ENCODE results near the gene TOX2.

The TOX2 gene, protein sequence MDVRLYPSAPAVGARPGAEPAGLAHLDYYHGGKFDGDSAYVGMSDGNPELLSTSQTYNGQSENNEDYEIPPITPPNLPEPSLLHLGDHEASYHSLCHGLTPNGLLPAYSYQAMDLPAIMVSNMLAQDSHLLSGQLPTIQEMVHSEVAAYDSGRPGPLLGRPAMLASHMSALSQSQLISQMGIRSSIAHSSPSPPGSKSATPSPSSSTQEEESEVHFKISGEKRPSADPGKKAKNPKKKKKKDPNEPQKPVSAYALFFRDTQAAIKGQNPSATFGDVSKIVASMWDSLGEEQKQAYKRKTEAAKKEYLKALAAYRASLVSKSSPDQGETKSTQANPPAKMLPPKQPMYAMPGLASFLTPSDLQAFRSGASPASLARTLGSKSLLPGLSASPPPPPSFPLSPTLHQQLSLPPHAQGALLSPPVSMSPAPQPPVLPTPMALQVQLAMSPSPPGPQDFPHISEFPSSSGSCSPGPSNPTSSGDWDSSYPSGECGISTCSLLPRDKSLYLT

DNA sequence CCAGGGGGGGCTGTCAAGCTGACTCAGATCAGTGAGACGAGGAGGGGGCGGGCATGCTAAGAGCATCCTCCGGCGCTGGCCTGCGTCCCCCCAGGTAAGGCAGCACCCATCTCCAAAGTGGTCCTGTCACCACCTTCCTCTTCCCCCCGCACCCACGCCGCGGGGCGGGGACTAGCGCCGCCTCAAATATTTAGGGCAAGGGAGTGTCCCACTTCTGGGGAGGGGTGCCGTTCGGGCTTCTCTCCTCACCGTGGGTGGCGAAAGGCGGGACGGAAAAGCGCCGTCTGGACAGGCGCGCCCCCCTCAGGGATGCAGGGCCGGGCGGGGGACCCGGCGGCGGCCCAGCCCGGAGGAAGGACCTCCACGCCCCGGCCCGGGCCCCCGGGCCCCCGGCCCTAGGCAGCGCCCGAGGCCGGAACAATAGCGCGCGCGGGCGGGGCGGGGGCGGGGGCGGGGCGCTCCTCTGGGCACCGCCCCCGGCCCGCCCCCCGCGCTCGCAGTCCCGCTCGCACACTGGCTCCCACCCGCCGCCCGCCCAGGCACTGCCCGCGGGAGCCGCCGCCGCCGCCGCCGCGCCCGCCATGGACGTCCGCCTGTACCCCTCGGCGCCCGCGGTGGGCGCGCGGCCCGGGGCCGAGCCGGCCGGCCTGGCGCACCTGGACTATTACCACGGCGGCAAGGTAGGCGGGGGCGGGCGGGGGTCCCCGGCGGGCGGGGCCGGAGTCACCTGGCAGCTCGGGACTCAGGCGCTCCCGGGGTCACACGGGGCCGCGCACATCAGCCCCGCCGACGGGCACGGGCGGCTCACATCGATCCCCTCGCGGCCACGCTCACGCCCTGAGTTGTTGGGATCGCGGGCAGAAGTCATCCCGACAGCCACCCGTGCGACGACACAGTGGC, at the start of gene TOX2:
Gene TOX2 (plus strand): TSS at position 542 of the 900 bp plus-strand sequence. CDS start 40 bp downstream, at position 582.
- no peak for DNase-seq (ENCODE audit: low read depth, low spot score)

DNA sequence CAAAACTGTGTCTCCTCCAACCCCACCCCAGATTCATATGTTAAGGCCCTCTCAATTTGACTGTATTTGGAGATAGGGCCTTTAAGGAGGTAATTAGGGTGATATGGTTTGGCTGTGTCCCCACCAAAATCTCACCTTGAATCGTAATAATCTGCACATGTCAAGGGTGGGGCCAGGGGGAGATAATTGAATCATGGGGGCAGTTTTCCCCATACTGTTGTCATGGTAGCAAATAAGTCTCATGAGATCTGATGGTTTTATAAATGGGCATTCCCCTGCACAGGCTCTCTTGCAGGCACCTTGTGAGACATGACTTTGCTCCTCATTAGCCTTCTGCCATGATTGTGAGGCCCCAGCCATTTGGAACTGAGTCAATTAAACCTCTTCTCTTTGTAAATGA, 46.6 kb upstream of the TOX2 start:
- no peak for DNase-seq (ENCODE audit: low read depth, low spot score)

GRCh38 chr20:43870484-43870883, 44.2 kb upstream of the TOX2 start:
- no peak for DNase-seq (ENCODE audit: low read depth, low spot score)

- DNase-seq (ENCODE audit: low read depth, low spot score): no peak
Measured at GRCh38 chr20:43878776-43879175, 35.9 kb upstream of the TOX2 start.

DNA sequence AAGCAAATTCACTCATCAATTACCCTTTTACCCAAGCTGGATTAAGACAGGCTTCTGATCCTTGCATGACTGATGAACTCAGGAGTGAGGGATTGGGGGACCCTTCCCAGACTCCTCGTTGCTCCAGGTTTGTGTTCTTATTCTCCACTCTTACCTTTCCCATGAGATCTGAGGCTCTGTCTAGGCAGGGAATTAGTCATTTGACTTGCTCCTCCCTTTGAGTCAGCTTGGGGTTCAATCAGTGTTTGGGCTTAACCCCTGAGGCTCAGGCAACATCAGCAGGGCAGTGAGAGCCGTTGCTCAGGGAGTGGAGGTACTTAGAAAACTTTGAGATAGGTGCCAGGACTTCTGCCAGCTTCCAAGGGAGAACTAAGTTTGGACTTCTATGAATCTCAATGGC, 20.7 kb upstream of the TOX2 start:
- DNase-seq (ENCODE audit: low read depth, low spot score): no peak

- DNase-seq (ENCODE audit: low read depth, low spot score): peak; percentile 42
Measured at GRCh38 chr20:43894491-43894890, 20.2 kb upstream of the TOX2 start.

DNA sequence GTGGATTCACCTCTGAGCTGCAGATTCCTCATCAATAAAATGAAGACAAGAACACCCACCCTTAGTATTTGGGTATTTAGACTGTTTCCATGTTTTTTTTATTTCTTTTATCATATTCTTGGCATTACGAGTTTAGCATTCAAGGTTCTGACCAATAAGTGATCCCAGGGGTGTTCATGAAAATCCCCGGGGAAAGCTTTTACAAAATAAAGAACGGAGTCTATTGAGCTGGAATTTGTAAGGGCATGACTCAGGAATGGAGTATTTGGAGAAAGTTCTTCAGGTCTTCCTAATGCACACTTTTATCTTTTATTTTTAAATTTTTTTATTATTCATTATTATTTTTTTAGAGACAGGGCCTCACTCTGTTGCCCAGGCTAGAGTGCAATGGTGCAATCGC, 19.4 kb upstream of the TOX2 start:
- no peak for DNase-seq (ENCODE audit: low read depth, low spot score)

DNA sequence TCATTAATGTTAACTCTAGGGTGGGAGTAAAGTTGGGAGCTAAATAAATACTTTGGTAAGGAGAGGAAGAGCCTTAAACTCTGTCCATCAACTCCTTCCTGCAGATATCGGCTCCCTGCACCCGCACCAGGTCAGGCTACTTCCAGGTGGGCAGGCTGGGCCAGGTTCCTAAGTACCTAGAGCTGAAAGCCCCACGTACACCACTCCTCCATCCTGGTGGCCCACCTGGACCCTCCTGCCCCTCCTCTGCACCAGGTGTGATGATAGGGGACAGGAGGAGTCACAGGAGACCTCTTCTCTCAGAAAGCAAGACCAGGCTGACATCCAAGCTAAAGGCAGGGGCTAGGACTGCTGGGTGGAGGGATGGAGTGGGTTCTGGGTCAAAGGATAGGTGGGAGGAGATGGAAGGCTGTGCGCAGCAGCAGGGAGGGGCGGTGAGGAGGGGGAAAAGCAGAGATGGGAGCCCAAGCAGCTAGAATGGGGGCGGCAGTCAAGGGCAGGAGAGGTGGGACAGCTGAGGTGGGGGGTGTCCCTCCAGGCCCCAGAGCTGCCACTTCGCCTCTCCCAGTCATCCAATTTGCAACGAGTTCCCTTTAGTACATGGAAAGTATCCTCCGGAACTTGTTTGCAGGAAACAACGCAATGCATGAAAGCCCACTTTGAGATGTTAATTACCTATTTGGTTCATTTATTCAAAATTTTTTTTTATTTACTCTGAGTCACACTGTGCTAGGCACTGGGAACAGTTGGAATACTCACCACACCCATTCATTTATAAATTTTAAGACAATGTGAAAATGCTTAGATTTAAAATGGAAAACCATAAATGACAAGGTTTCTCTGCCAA, 15.2 kb upstream of the TOX2 start:
- DNase-seq (ENCODE audit: low read depth, low spot score): no peak

DNA sequence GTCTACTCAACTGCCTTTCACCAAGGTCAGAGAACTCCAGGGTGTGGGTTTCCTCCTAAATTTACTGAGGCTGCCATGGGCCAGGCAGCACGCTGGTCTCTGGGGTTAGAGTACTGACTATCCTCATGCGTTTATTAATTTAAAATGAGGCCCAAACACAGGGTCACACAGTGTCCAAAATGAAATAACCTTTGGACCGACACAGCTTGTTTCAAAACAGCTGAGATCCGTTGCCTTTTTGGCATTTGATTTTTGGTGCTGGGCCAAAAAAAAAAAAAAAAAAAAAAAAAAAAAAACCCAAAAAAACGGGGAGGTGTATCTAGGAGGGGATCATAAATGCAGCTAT, 14.6 kb upstream of the TOX2 start:
- DNase-seq (ENCODE audit: low read depth, low spot score): no peak

GRCh38 chr20:43900496-43900895, 14.2 kb upstream of the TOX2 start:
- DNase-seq (ENCODE audit: low read depth, low spot score): no peak

- DNase-seq (ENCODE audit: low read depth, low spot score): no peak
Measured at GRCh38 chr20:43901296-43901695, 13.4 kb upstream of the TOX2 start.

- peak; percentile 67 for DNase-seq (ENCODE audit: low read depth, low spot score)
Measured at GRCh38 chr20:43903953-43904826, 10.5 kb upstream of the TOX2 start.

- no peak for DNase-seq (ENCODE audit: low read depth, low spot score)
Measured at GRCh38 chr20:43904827-43905177, 9.8 kb upstream of the TOX2 start.

DNA sequence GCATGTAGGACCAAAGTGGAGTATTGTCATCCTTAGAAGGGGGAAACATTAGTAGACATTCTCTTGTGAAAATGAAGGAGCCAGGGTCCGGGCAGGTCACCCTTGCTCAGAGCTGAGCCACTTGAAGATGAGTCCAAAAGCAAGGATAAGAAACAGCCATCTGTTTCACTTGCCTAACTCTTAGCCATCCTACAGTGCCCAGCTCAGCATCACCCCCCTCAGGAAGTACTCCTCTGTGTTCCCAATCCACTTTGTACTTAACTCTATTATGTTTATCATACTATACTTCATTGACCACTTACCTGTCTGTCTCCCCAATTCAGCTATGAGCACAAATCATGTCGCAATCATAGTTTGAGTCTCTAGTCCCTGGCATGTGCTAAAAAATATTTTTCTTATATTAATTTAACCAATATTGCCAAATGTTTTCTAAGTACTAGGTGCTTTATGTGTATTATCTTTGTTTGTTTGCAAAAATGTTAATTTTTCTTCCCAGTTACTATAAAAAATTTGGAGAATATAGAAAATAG, 8.1 kb upstream of the TOX2 start:
- DNase-seq (ENCODE audit: low read depth, low spot score): no peak

GRCh38 chr20:43909211-43909610, 5.4 kb upstream of the TOX2 start:
- DNase-seq (ENCODE audit: low read depth, low spot score): no peak

GRCh38 chr20:43909720-43910119, 4.9 kb upstream of the TOX2 start:
- no peak for DNase-seq (ENCODE audit: low read depth, low spot score)

DNA sequence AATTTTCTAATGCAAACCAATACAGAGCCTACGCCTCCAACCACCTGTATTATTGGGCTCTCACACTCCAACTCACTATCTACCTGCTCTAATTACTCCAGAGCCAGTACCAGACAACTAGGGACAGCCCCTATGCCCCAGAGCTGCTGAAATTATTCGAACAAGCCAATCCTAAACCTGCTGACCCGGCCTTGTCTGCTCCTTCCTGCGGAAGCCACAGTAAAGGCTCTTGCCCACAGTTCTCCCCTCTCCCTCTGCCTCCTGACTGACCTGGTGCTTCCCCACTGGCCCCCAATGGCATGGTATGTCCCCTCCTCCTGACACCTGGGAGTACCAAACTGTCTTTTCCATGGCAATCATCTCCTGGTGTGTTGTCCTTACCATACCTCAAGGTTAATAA, 4.1 kb upstream of the TOX2 start:
- no peak for DNase-seq (ENCODE audit: low read depth, low spot score)

DNA sequence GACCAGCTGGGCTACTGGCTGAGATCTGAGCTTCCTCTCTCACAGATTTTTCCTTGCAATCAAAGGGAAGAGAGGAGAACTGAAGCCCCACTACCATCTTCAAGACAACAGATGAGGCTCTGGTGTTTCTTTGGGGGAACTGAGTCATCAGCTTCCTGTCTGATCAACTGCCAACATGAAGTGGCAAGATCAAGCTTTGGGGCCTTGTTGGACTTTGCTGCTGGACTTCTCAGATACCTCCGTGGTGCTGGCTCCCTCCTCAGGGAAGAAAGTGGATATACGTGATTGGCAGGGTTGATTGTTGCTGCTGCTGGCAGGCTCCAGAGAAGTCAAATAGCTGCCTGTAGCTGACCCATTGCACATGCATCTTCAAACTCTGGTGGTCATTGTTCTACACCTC, 3.6 kb upstream of the TOX2 start:
- DNase-seq (ENCODE audit: low read depth, low spot score): peak; percentile 31

GRCh38 chr20:43913291-43914025, 1.2 kb upstream of the TOX2 start:
- no peak for DNase-seq (ENCODE audit: low read depth, low spot score)
